ENCODE measurements around the gene HEYL.

DNA sequence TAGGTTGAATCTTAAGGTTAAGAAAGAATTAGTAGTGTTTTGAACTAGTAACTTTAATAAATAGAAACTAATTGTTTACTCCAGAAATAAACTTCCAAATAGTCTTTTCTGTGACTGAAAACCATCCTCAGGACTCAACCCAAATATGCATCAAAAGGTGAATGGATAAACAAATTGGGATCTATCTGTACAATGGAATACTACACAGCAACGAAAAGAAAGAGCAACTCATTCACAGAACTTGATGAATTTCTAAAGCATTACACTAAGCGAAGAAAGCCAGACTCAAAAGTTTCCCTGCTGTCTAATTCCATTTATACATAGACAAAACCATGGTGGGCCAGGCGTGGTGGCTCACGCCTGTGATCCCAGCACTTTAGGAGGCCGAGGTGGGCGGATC, 25.0 kb downstream of the HEYL start:
- TF ChIP-seq EZH2 (optimal IDR thresholded peaks at IDR 0.05; ENCODE audit: low read depth, low read length): no peak
- TF ChIP-seq, protein P1, sequence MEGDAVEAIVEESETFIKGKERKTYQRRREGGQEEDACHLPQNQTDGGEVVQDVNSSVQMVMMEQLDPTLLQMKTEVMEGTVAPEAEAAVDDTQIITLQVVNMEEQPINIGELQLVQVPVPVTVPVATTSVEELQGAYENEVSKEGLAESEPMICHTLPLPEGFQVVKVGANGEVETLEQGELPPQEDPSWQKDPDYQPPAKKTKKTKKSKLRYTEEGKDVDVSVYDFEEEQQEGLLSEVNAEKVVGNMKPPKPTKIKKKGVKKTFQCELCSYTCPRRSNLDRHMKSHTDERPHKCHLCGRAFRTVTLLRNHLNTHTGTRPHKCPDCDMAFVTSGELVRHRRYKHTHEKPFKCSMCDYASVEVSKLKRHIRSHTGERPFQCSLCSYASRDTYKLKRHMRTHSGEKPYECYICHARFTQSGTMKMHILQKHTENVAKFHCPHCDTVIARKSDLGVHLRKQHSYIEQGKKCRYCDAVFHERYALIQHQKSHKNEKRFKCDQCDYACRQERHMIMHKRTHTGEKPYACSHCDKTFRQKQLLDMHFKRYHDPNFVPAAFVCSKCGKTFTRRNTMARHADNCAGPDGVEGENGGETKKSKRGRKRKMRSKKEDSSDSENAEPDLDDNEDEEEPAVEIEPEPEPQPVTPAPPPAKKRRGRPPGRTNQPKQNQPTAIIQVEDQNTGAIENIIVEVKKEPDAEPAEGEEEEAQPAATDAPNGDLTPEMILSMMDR (IDR thresholded peaks at IDR 0.05; ENCODE audit: low read length): no peak

All from MM.1S (cell line).